Measurements from ENCODE around the gene COX6B2. TPM values are rescaled to one million over a fixed set of nuclear protein-coding genes. Genes with fewer than 3 reads are reported as not detected.
"Not testable (repeated sequence)": the region's sequence is repeated elsewhere in the genome, so short reads cannot be mapped to it uniquely, and the experiment has no call there.

The COX6B2 gene
- total RNA-seq, 1 experiment from 2014 or later = 5.6 TPM

DNA sequence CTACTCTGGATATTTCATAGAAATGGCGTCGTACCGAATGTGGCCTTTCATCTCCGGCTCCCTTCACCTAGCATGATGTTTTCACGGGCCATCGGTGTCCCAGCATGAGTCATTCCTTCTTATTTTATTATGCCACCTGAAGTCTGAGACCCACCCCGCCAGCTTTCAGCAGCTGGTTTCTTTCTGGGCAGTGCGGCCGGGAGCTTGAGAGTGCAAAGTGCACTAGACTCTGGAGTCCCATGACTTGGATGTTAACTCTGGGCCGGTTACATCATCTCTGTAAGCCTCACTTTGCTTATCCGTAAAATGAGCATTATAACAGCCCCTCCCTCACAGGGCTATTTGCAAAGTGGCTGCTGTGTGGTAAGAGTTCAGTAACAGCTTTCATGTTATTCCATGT lies 20.6 kb downstream of the COX6B2 start:
- ChIA-PET POLR2A (no interaction called here), CTCF (no interaction called here)
- H3K36me3 ChIP-seq (ENCODE audit: control insufficient read depth, insufficient read depth, low read length) = no peaks in the 10 kb centered on the region
- intact Hi-C loops (cut with micrococcal nuclease; ENCODE audit: unreplicated experiment) = no loop called here
- H3K4me1 ChIP-seq (ENCODE audit: control insufficient read depth, insufficient read depth, low read length) = peaks cover 8% of the 10 kb centered on the region
- no peaks in the 10 kb centered on the region for H3K9me3 ChIP-seq (ENCODE audit: control insufficient read depth, insufficient read depth, low read depth, low read length)
- no peaks in the 10 kb centered on the region for H3K27me3 ChIP-seq (ENCODE audit: control insufficient read depth, insufficient read depth, low read length)
- BruUV-seq (replicated peaks) = no TSS peak
- in situ Hi-C loops (cut with HindIII; ENCODE audit: low pct_unique_long_range_greater_than_20kb, low sequenced_read_pairs) = no loop called here
- ATAC-seq (no peak), DNase-seq (ENCODE audit: low read depth, low spot score) (no peak)
- H3K4me3 ChIP-seq (ENCODE audit: low read depth in 2 of 2, low read length in 2 of 2) = no peak overlapping the region
- TF ChIP-seq, protein P1, sequence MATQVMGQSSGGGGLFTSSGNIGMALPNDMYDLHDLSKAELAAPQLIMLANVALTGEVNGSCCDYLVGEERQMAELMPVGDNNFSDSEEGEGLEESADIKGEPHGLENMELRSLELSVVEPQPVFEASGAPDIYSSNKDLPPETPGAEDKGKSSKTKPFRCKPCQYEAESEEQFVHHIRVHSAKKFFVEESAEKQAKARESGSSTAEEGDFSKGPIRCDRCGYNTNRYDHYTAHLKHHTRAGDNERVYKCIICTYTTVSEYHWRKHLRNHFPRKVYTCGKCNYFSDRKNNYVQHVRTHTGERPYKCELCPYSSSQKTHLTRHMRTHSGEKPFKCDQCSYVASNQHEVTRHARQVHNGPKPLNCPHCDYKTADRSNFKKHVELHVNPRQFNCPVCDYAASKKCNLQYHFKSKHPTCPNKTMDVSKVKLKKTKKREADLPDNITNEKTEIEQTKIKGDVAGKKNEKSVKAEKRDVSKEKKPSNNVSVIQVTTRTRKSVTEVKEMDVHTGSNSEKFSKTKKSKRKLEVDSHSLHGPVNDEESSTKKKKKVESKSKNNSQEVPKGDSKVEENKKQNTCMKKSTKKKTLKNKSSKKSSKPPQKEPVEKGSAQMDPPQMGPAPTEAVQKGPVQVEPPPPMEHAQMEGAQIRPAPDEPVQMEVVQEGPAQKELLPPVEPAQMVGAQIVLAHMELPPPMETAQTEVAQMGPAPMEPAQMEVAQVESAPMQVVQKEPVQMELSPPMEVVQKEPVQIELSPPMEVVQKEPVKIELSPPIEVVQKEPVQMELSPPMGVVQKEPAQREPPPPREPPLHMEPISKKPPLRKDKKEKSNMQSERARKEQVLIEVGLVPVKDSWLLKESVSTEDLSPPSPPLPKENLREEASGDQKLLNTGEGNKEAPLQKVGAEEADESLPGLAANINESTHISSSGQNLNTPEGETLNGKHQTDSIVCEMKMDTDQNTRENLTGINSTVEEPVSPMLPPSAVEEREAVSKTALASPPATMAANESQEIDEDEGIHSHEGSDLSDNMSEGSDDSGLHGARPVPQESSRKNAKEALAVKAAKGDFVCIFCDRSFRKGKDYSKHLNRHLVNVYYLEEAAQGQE (IDR thresholded peaks at IDR 0.05; ENCODE audit: insufficient read depth in 1 of 2, low read depth in 2 of 2, low read length in 1 of 2) = no peak
- TF ChIP-seq, protein P2, sequence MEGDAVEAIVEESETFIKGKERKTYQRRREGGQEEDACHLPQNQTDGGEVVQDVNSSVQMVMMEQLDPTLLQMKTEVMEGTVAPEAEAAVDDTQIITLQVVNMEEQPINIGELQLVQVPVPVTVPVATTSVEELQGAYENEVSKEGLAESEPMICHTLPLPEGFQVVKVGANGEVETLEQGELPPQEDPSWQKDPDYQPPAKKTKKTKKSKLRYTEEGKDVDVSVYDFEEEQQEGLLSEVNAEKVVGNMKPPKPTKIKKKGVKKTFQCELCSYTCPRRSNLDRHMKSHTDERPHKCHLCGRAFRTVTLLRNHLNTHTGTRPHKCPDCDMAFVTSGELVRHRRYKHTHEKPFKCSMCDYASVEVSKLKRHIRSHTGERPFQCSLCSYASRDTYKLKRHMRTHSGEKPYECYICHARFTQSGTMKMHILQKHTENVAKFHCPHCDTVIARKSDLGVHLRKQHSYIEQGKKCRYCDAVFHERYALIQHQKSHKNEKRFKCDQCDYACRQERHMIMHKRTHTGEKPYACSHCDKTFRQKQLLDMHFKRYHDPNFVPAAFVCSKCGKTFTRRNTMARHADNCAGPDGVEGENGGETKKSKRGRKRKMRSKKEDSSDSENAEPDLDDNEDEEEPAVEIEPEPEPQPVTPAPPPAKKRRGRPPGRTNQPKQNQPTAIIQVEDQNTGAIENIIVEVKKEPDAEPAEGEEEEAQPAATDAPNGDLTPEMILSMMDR (IDR thresholded peaks at IDR 0.05) = no peak
- TF ChIP-seq POLR2AphosphoS5 (IDR thresholded peaks at IDR 0.05; ENCODE audit: low read depth, low read length) (no peak), SIN3A (IDR thresholded peaks at IDR 0.05; ENCODE audit: borderline replicate concordance, insufficient read depth, low read depth, low read length) (no peak), TCF7L2 (IDR thresholded peaks at IDR 0.05; ENCODE audit: low read depth, low read length) (no peak)
- H3K27ac ChIP-seq (ENCODE audit: low read length) = no peak overlapping the region

DNA sequence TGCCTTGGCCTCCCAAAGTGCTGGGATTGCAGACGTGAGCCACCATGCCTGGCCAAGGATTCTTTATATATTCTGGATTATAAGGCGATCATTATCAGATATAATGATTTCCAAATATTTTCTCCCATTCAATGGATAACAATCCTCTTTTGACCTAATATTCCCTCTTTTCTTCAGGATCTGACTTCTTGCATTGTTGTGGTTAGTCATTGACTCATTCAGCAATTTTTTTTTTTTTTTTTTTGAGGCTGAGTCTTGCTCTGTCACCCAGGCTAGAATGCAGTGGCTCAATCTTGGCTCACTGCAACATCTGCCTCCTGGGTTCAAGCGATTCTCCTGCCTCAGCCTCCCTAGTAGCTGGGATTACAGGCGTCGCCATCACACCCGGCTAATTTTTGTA lies 24.7 kb downstream of the COX6B2 start:
- CTCF ChIA-PET = interaction anchor here (0.7 kb wide), 1 partner anchor 9 kb away, joined by 6 read pairs; no protein-coding TSS in a partner anchor
- BruUV-seq (replicated peaks); H3K9me3 ChIP-seq (ENCODE audit: control insufficient read depth, insufficient read depth, low read depth, low read length); H3K4me1 ChIP-seq (ENCODE audit: control insufficient read depth, insufficient read depth, low read length); intact Hi-C loops (cut with micrococcal nuclease; ENCODE audit: unreplicated experiment); ATAC-seq; H3K27ac ChIP-seq (ENCODE audit: low read length); in situ Hi-C loops (cut with HindIII; ENCODE audit: low pct_unique_long_range_greater_than_20kb, low sequenced_read_pairs); H3K36me3 ChIP-seq (ENCODE audit: control insufficient read depth, insufficient read depth, low read length); DNase-seq (ENCODE audit: low read depth, low spot score); H3K4me3 ChIP-seq (ENCODE audit: low read depth in 2 of 2, low read length in 2 of 2); POLR2A ChIA-PET; H3K27me3 ChIP-seq (ENCODE audit: control insufficient read depth, insufficient read depth, low read length): not testable (repeated sequence)

DNA sequence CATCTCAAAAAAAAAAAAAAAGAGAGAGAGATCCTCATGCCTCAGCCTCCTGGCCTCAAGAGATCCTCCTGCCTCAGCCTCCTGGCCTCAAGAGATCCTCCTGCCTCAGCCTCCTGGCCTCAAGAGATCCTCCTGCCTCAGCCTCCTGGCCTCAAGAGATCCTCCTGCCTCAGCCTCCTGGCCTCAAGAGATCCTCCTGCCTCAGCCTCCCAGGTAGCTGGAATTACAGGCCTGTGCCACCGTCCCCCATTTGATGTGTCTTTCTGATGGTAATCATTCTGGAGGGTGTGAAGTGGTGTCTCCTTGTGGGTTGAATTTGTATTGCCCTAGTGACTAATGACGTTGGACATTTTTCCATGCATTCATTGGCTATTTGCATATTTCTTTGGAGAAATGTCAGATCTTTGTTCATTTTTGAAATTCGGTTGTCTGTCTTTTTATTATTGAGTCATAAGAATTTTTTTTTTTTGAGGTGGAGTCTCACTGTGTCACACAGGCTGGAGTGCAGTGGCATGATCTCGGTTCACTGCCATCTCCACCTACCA lies 25.7 kb downstream of the COX6B2 start:
- BruUV-seq (replicated peaks); H3K4me1 ChIP-seq (ENCODE audit: control insufficient read depth, insufficient read depth, low read length); intact Hi-C loops (cut with micrococcal nuclease; ENCODE audit: unreplicated experiment); H3K27ac ChIP-seq (ENCODE audit: low read length); H3K27me3 ChIP-seq (ENCODE audit: control insufficient read depth, insufficient read depth, low read length); ATAC-seq; H3K36me3 ChIP-seq (ENCODE audit: control insufficient read depth, insufficient read depth, low read length); DNase-seq (ENCODE audit: low read depth, low spot score); H3K9me3 ChIP-seq (ENCODE audit: control insufficient read depth, insufficient read depth, low read depth, low read length); H3K4me3 ChIP-seq (ENCODE audit: low read depth in 2 of 2, low read length in 2 of 2); CTCF ChIA-PET; in situ Hi-C loops (cut with HindIII; ENCODE audit: low pct_unique_long_range_greater_than_20kb, low sequenced_read_pairs): not testable (repeated sequence)
- POLR2A ChIA-PET = interaction anchor here (0.7 kb wide), 1 partner anchor 413 kb away, joined by 16 read pairs; no protein-coding TSS in a partner anchor

Measured in Panc1 (cell line).